Ascending aorta (tissue), 2 donors: ENCODE results near the gene TMEM151B. TPM values are rescaled to one million over a fixed set of nuclear protein-coding genes. Genes with fewer than 3 reads are reported as not detected.

Experiments
- DNase-seq, 2 donors: peaks; one replicate each; pipeline ENCODE4 v3.0.0-alpha.2; 2019; ENCODE audit warnings: low spot score in 2 of 2
- H3K27ac ChIP-seq, 2 donors: fragments of 200-600 bp; sonication (generic); one replicate each; pipeline ENCODE4 v1.5.1; 2016 to 2017; ENCODE audit warnings: mild to moderate bottlenecking in 1 of 2
- H3K27me3 ChIP-seq: fragments of 200-600 bp; sonication (generic); one replicate; pipeline ENCODE4 v1.5.1; 2017
- H3K36me3 ChIP-seq, 2 donors: fragments of 200-600 bp; sonication (generic); one replicate each; pipeline ENCODE4 v1.5.1; 2016
- H3K4me1 ChIP-seq, 2 donors: fragments of 200-600 bp; sonication (generic); one replicate each; pipeline ENCODE4 v1.5.1; 2016 to 2017; ENCODE audit warnings: mild to moderate bottlenecking in 1 of 2
- H3K4me3 ChIP-seq, 2 donors: fragments of 200-600 bp; sonication (generic); one replicate each; pipeline ENCODE4 v1.5.1; 2016 to 2017; ENCODE audit warnings: mild to moderate bottlenecking in 1 of 2
- H3K9me3 ChIP-seq, 2 donors: fragments of 200-600 bp; sonication (generic); one replicate each; pipeline ENCODE4 v1.5.1; 2016
- intact Hi-C: fragments of 100-400 bp; cut with DNase I; formaldehyde crosslinking; loops from one replicate; pipeline ENCODE4 v1.15.1; 2023
- total RNA-seq: library from RNA; depleted of rRNA; stranded (reverse); fragments of >200 nt; gene quantifications from one replicate; pipeline ENCODE4 v1.1.0, GENCODE V29; 2016
- TF ChIP-seq, protein P1 (sequence below), 3 experiments: fragments of 200-600 bp in 2 of 3; fragments of 450-650 bp in 1 of 3; sonication (generic) in 2 of 3; IDR thresholded peaks; one replicate each; pipeline ENCODE4 v1.5.1; 2016 to 2019; ENCODE audit warnings: antibody characterized with exemption in 3 of 3, mild to moderate bottlenecking in 1 of 3, moderate library complexity in 1 of 3

TMEM151B gene
- total RNA-seq, 1 donor from 2014 or later, result not detected

DNA sequence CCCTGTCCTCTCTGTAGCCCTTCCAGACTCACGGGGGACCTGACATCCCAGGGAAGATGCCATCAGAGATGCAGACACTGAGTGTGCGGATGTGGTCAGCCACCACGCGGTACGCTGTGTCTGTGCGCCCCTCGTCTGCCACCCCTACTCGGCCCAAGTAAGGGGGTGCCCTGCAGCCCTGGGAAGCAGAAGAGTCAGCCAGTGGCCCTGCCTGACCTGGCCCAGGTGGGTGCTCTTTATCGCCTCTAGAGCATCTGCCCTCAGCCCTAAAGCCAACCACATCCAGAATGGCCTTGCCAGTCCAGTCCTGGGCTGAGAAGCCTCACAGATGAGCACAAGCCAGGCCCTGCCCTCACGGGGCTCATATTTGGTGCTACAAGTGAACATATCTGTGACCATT, 37.0 kb downstream of the TMEM151B start:
- peaks cover 69 to 84% of the 10 kb centered on the region in 2 donors for H3K36me3 ChIP-seq
- peaks cover 0 to 2% of the 10 kb centered on the region in 2 donors for H3K4me1 ChIP-seq
- no peak overlapping the region for H3K27ac ChIP-seq
- DNase-seq, result no peak
- intact Hi-C loops, result no loop called here
- H3K9me3 ChIP-seq, result no peaks in the 10 kb centered on the region
- TF ChIP-seq, protein P1, sequence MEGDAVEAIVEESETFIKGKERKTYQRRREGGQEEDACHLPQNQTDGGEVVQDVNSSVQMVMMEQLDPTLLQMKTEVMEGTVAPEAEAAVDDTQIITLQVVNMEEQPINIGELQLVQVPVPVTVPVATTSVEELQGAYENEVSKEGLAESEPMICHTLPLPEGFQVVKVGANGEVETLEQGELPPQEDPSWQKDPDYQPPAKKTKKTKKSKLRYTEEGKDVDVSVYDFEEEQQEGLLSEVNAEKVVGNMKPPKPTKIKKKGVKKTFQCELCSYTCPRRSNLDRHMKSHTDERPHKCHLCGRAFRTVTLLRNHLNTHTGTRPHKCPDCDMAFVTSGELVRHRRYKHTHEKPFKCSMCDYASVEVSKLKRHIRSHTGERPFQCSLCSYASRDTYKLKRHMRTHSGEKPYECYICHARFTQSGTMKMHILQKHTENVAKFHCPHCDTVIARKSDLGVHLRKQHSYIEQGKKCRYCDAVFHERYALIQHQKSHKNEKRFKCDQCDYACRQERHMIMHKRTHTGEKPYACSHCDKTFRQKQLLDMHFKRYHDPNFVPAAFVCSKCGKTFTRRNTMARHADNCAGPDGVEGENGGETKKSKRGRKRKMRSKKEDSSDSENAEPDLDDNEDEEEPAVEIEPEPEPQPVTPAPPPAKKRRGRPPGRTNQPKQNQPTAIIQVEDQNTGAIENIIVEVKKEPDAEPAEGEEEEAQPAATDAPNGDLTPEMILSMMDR (IDR thresholded peaks at IDR 0.05), result no peak
- no peaks in the 10 kb centered on the region for H3K27me3 ChIP-seq
- no peak overlapping the region for H3K4me3 ChIP-seq

DNA sequence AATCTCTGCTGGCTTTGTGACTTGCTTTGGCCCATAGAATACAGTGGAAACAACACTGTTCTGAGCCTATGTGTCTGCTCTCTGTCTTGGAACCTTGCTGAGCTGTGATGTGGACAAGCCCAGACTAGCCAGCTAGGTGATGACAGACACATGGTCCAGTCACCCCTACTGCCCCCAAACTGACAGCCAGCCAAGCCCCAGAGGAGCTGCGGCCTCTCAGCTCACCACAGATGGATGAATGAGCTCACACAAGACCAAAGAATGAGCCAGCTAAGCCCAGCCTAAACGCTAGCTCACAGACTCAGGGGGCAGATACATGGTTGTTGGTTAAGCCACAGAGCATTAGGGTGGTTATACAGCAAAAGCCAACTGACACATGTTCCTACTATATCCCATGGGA, 38.8 kb downstream of the TMEM151B start:
- H3K27ac ChIP-seq, result no peak overlapping the region
- DNase-seq, result no peak
- H3K36me3 ChIP-seq, result peaks cover 52 to 65% of the 10 kb centered on the region in 2 donors
- intact Hi-C loops, result no loop called here
- H3K4me1 ChIP-seq, result peaks cover 0 to 5% of the 10 kb centered on the region in 2 donors
- H3K27me3 ChIP-seq, result no peaks in the 10 kb centered on the region
- no peaks in the 10 kb centered on the region for H3K9me3 ChIP-seq
- TF ChIP-seq, protein P1 (IDR thresholded peaks at IDR 0.05), result no peak
- no peak overlapping the region for H3K4me3 ChIP-seq

DNA sequence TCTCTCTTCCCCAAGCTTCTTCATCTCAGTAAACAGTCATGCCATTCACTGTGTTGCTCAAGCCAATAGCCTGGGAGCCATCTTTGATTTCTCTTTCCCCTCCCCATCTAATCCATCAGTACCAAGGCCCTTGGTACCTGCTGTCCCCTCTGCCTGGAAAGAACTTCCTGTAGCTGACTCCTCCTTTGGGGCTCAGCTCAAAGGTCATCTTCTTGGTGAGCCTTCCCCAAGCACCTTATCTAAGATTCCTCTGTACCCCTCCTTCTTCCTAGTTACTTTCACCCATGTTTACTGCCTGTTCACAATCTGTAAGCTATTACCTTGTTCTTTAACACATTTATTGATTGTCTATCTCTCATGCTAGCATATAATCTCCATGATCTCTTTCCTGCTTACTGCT, 39.4 kb downstream of the TMEM151B start:
- Histone ChIP-seq H3K4me1 (peaks cover 0 to 5% of the 10 kb centered on the region in 2 donors), H3K9me3 (no peaks in the 10 kb centered on the region), H3K36me3 (peaks cover 46 to 60% of the 10 kb centered on the region in 2 donors), H3K27ac (no peak overlapping the region), H3K27me3 (no peaks in the 10 kb centered on the region), H3K4me3 (no peak overlapping the region)
- no peak for DNase-seq
- intact Hi-C loops, result loop anchor here (5.0 to 10.0 kb wide), 3 partner anchors 42 to 215 kb away; partner anchors contain the start of genes CDC5L and NFKBIE
- TF ChIP-seq, protein P1 (IDR thresholded peaks at IDR 0.05), result no peak

DNA sequence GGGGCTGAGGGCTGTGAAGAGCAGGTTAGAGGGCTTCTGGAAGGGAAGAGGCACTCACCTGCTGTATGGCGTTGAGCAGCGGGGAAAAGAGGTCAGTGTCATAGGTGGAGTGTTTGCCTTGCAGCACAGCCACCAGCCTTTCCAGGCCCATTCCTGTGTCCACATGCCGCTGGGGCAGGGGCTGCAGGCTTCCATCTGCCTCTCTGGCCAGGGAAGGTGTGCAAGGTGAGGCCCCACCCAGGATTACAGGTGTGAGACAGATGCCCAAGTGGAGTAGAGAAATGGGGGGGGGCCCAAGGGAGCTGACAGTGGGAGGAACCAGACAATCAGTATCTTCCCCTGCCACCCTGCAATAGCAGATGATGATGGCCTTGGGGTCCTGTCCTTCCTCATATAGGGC, 40.0 kb downstream of the TMEM151B start:
- Histone ChIP-seq H3K9me3 (no peaks in the 10 kb centered on the region), H3K4me1 (peaks cover 0 to 5% of the 10 kb centered on the region in 2 donors), H3K27me3 (no peaks in the 10 kb centered on the region), H3K4me3 (no peak overlapping the region), H3K27ac (no peak overlapping the region), H3K36me3 (peaks cover 41 to 54% of the 10 kb centered on the region in 2 donors)
- TF ChIP-seq, protein P1 (IDR thresholded peaks at IDR 0.05), result no peak
- DNase-seq, result no peak
- intact Hi-C loops, result loop anchor here (5.0 to 10.0 kb wide), 3 partner anchors 43 to 215 kb away; partner anchors contain the start of genes CDC5L and NFKBIE

DNA sequence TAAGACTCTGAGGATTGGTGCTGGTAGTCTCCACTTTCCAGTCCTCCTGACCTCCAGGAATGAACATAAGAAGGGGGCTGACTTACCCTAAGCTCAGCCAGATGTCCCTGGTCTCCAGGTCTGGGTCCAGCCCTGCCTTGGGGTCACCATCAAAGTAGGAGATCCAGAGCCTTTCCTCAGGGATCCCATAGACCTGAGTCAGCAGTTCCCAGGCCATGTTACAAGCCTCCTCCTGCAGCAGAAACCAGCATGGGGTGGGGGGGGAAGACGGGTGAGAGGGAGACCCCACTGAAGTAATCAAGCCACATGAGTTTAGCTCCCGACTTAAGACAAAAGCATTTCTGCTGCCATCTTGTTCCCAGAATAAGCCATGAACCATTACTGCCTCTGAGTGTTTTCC, 41.1 kb downstream of the TMEM151B start:
- no peak overlapping the region for H3K4me3 ChIP-seq
- DNase-seq, result no peak
- no peaks in the 10 kb centered on the region for H3K27me3 ChIP-seq
- intact Hi-C loops, result loop anchor here (5.0 to 10.0 kb wide), 3 partner anchors 44 to 217 kb away; partner anchors contain the start of genes CDC5L and NFKBIE
- no peaks in the 10 kb centered on the region for H3K9me3 ChIP-seq
- TF ChIP-seq, protein P1 (IDR thresholded peaks at IDR 0.05), result no peak
- H3K27ac ChIP-seq, result no peak overlapping the region
- H3K4me1 ChIP-seq, result peaks cover 0 to 5% of the 10 kb centered on the region in 2 donors
- H3K36me3 ChIP-seq, result peaks cover 38 to 44% of the 10 kb centered on the region in 2 donors
